NCI-H2081 (cell line): ENCODE results near the gene GDF15.

Experiments
- DNase-seq, 2 experiments: peaks; one replicate each; lab custom pipeline; 2025; lab: John Stamatoyannopoulos, UW

Gene GDF15

GRCh38 chr19:18431351-18432197 lies 45.6 kb downstream of the GDF15 start:
- DNase-seq: no peak

- DNase-seq: no peak
Observed at GRCh38 chr19:18432275-18433014, 46.5 kb downstream of the GDF15 start.

DNA sequence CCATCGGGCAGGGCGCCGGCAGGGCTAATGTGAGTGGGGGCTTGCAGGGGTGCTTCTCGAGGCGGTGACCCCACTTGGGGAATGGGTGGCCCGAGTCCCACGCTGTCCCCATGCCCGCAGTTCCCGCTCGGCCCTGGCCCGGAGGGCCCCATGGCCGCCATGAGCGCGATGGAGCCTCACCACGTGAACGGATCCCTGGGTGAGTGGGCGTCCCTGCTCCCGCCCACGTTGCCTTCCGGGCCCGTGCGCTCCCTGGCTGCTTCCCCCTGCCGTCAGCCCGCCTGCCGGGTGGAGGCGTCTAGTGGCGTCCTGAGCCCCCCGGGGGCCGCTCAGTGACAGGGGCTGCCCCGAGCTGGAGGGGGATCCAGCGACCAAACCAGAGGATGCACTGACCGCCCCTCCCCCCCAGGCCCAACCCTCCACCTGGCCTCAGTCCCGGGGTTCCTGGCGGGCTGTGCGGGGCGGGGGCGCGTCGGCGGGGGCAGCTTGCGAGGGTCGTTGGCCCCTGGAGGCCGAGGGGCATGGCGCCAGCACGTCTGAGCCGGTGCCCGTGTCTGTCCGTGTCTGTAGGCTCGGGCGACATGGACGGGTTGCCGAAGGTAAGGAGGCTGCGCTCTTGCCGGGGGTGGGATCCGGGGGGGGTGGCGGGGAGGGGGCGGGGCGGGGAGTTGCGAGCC lies 47.2 kb downstream of the GDF15 start:
- DNase-seq: no peak

GRCh38 chr19:18433735-18434398 lies 47.9 kb downstream of the GDF15 start:
- DNase-seq: no peak

DNA sequence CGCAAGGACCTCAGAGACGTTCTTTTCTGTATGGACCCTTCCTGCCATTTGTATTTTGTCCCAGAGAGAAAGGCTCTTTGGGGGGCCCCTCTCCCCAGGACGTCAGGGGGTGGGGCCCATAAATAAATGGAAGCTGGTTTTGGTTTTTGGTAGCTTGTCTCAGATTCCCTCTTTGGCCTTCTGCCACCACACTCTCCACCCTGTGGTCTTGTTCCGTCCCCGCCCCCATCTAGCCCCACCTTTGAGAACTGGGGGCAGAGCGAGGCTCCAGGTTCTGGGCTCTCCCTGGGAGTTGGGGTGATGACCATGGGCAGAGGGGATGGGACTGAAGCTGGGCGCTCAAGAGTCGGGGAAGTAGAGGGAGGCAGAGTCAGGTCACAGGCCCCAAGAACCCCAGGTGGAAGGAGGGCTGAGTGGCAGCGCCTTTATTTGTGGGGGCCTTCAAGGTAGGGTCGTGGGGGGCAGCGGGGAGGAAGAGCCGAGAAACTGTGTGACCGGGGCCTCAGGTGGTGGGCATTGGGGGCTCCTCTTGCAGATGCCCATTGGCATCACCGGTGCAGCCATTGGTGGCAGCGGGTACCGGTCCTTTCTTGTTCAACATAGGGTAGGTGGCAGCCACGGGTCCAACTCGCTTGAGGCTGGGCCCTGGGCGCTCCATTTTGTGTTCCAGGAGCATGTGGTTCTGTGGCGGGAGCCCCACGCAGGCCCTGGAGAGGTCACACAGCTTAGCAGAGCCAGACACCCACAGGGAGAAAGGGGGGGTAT lies 48.6 kb downstream of the GDF15 start:
- DNase-seq: no peak

- no peak for DNase-seq
Observed at GRCh38 chr19:18435178-18435841, 49.4 kb downstream of the GDF15 start.

DNA sequence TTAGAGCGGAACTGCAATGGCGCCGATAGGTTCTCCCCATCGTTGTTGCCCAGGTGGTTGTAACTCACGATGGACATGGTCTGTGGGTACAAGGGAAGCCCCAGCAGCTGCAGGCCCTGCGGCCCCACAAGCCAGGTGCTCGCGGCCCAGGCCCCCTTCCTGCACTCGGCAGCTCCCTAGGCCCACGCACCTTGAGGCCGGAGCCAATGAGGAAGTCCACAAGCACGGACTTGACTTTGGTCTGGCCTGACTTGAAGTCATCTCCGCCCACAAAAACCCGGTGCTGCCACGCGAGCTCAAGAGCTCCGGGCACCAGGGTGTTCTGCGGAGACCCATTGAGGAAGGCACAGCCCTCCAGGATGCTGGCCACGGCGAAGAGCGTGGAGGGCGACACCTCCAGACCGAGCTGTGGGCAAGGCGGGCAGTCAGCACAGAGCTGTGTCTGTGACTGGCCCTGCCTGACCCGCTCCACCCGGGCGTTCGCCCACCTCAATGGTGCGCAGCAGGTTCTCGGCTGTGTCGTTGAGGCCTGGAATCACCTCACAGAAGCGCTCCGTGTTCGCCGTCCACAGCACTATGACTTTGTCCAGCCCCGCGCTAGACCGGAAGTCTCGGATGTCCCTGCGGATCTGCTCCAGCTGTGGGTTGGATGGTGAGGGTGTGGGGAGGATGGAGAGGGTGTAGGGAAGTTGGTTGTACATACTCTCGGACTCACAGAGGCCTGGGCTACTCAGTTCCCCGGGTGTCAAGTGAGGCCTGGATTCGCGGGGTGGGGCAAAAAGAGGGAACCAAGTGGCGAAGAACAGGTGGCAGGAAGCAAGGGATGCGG lies 50.1 kb downstream of the GDF15 start:
- no peak for DNase-seq

DNA sequence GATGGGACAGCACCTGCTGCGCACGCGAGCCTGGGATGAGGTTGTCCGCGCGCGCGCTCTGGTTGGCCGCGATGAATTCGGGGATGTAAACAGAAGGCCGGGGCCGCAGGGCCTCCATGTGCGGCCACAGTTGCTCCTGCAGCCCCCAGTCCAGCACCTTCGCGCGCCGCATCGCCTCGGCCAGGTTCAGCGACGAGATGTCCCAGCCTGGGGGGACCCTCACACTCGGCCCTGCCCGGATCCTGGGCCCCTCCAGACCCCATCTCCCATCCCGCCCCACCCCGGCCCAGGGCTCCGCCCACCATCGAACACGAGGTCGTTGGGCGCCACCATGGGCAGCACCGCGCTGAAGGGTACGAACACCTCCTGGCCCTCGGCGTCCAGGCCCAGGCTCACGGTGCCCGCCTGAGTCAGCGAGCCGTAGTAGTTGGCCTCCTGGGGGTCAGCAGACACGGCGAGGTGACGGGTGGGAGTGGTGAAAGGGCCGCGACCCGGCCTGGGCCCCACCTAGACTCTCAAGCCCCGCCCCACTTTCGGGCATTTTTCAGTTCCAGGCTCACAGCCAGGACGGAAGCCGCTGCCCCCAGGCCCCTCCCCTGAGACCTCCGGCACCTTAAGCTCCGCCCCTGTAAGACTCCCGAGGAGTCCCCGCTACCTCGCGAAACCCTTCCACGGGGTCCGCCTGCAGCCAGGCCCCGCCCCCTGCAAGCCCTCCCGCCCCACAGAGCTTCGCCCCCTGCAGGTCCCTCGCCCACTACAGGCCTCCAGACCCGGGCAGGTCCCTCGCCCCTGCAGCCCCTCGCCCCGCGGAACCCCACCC lies 50.9 kb downstream of the GDF15 start:
- DNase-seq: peak; percentile 26 to 36

DNA sequence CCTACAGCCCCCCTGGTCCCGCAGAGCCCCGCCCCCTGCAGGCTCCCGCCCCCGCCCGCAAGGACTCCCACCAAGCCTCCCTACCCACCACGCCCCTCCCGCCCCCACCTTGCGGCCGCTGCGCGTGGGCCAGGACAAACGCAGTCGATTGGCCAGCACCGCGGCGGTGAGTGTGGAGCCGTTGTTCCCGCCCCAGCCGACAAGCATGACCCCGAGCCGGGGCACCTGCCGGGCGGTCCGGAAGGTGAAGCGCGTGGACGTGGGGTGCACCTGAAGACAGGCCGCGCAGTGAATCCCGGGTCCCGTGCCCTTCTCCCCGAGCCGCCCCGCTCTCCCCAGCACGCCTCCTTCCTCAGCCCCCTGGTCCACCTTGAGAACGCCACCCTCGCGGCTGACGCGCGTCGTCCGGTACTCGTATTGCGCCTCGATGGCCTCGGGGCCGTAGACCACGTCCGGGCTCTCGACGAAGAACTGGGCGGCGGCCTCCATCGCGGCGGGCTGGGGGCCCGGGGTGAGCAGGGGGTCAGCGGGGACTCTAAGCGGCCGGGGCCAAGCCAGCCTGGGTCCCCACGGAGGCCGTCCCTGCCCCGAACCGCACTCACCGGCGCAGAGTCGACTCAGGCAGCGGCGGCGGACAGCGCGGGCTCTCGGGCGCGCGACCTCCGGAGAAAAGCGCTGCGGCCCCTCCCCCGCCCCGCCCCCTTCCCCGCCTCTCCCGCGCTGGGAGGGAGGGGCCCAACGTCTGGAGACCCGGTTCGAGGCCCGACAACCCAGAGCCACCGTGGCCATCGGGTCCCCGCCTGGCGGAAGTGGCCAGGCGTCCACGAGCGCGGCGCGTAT lies 51.8 kb downstream of the GDF15 start, which contains the start of gene ISYNA1:
ISYNA1 (minus strand) TSS at position 643 of the 840 bp plus-strand sequence; CDS start at position 489, 154 bp downstream.
- DNase-seq: no peak

GRCh38 chr19:18438331-18439024 lies 52.5 kb downstream of the GDF15 start:
- no peak for DNase-seq
